Activated CD8-positive, alpha-beta memory T cell treated with anti-CD3 and anti-CD28 coated beads, Interleukin-2, amount 50 U/mL, for 24 hours (primary cell): ENCODE results near the gene DGKE.

Experiments used
- DNase-seq: peaks from one replicate; pipeline ENCODE4 v3.0.0-alpha.2; 2020; ENCODE audit errors: extremely low read depth

The DGKE gene

GRCh38 chr17:56914581-56915273 is 80.8 kb downstream of the DGKE start:
- DNase-seq = no peak

GRCh38 chr17:56917559-56918296 is 83.8 kb downstream of the DGKE start:
- DNase-seq = no peak

DNA sequence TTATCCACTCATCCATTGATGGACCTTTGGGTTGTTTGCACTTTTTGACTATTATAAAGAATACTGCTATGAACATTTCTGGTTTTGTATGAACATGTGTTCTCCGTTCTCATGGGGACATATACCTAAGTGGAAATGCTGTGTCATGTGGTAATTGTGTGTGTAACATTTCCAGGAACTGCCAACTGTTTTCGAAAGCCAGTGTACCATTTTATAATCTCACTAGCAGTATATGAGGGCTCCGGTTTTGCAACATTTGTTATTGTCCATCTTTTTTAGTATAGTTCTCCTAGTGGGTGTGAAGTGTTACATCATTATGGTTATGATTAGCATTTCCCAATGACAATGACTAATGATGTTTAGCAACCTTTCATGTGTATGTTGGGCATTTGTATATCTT is 85.0 kb downstream of the DGKE start:
- DNase-seq = no peak
